ENCODE measurements around the gene ALK.

The ALK gene

DNA sequence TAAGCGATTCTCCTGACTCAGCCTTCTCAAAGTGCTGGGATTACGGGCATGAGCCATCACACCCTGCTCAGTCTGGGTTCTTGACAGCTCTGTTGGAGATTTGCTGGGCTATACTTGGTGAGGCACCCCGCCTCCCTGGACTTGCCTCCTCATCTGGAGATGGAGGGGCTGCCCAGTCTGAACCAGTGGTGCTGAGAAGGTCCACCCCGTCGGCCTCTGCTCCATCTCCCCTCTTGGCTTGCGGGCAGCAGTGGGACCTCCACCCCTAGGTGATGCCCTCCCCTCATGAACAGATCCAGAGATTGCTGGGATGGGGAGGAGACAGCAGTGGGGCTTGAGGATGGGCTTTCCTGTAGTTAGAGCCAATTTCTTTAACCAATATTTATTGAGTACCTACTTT is 685.3 kb downstream of the ALK start:
- TF ChIP-seq, protein P1, sequence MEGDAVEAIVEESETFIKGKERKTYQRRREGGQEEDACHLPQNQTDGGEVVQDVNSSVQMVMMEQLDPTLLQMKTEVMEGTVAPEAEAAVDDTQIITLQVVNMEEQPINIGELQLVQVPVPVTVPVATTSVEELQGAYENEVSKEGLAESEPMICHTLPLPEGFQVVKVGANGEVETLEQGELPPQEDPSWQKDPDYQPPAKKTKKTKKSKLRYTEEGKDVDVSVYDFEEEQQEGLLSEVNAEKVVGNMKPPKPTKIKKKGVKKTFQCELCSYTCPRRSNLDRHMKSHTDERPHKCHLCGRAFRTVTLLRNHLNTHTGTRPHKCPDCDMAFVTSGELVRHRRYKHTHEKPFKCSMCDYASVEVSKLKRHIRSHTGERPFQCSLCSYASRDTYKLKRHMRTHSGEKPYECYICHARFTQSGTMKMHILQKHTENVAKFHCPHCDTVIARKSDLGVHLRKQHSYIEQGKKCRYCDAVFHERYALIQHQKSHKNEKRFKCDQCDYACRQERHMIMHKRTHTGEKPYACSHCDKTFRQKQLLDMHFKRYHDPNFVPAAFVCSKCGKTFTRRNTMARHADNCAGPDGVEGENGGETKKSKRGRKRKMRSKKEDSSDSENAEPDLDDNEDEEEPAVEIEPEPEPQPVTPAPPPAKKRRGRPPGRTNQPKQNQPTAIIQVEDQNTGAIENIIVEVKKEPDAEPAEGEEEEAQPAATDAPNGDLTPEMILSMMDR (IDR thresholded peaks at IDR 0.05; ENCODE audit: insufficient read depth, low read depth, low read length, missing control alignments), result no peak
- no peak overlapping the region for H3K4me3 ChIP-seq (ENCODE audit: low read depth, low read length)
- DNase-seq (ENCODE audit: low read depth), result no peak

DNA sequence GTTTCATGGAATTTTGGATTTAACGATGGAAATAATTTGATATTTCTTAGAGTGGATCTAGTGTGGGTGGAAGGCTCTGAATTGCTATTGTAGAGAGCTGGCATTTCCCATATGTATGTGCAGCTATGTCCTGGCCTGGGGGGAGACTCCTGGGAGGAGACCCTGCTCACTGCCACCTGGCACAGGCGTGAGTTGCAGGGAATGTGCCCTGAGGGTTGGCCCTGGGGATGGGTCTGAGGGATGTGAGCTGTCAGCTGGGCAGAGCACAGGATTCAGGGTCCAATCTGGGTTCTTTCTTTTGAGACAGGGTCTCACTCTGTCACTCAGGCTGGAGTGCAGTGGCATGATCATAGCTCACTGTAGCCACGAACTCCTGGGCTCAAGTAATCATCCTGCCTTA is 686.0 kb downstream of the ALK start:
- TF ChIP-seq, protein P1 (IDR thresholded peaks at IDR 0.05; ENCODE audit: insufficient read depth, low read depth, low read length, missing control alignments), result no peak
- no peak for DNase-seq (ENCODE audit: low read depth)
- H3K4me3 ChIP-seq (ENCODE audit: low read depth, low read length), result no peak overlapping the region

DNA sequence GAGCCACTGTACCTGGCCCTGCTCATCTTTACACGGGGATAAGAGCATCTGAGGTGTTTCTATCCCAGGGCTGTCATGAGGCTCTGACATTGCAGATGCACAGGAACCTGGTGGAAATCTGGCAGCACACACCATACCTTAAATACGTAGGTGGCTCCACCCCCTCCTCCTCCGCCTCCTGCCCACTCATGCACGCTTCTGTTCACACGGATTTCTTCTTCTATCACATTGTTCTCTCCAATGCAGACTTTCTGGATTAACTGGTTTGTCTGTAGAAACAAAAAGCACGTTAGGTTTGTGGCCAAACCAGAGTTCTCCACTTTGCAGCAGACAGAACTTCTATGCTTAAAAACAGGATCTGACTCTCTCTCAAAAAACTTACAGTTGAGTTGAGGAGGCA is 688.0 kb downstream of the ALK start:
- no peak overlapping the region for H3K4me3 ChIP-seq (ENCODE audit: low read depth, low read length)
- no peak for DNase-seq (ENCODE audit: low read depth)
- TF ChIP-seq, protein P1 (IDR thresholded peaks at IDR 0.05; ENCODE audit: insufficient read depth, low read depth, low read length, missing control alignments), result no peak

DNA sequence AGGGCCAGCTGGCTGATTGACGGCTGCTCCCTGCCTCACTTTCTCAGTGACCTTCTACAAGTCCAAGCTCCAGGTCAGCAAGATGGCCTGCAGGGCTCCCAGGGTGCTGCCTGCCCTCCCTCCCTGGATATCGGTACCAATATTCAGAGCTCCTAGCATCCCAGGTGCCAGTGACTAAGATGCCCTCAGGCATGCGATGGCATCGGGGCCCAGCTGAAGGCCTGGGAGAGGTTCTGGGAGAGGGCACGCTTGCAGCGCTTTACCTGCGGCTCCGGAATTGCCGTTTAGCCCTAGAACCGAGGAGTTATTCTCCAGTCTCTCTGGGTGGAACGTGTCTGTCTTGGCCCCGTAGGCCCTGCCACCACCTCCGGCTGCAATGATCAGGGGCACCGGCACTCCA is 689.3 kb downstream of the ALK start:
- DNase-seq (ENCODE audit: low read depth), result no peak
- TF ChIP-seq, protein P1 (IDR thresholded peaks at IDR 0.05; ENCODE audit: insufficient read depth, low read depth, low read length, missing control alignments), result no peak
- H3K4me3 ChIP-seq (ENCODE audit: low read depth, low read length), result no peak overlapping the region

DNA sequence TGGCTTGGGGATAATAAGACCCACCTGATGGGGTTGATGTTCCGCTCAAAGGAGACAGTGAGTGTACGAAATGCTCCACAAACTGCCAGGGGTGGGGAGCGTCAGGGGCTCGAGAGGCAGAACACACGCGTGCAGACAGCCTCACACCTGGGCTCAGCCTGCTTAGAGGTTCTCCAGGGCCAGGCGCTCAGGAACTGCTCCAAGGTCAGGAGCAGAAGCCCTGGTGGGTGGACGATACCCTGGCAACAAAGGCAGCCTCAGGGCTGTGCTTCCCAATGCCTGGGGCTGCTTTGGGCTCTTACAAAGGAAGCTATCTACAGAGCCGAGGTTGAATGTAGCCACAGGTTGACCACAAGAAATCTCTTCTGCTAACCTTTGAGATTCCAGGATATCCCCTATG is 691.7 kb downstream of the ALK start:
- TF ChIP-seq, protein P1 (IDR thresholded peaks at IDR 0.05; ENCODE audit: insufficient read depth, low read depth, low read length, missing control alignments), result no peak
- no peak for DNase-seq (ENCODE audit: low read depth)
- no peak overlapping the region for H3K4me3 ChIP-seq (ENCODE audit: low read depth, low read length)

DNA sequence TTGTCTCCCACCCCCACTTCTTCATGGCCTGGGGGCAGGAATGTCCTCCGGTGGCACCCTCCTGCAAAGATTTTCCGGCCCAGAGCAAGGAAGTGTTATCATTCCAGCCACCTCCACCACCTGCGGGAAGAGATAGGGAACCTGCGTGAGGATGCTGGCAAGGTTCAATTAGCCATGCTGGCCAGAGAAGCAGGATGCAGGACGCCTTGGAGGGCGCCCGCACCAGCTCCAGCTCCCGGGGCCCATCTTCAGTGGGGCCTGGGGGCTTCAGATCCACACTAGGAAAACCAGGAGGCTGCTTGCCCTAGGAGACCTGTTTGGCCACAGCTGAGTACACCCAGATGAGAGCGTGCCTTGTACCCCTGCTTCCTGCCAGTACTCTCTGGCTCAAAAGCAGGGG is 692.4 kb downstream of the ALK start:
- no peak overlapping the region for H3K4me3 ChIP-seq (ENCODE audit: low read depth, low read length)
- TF ChIP-seq, protein P1 (IDR thresholded peaks at IDR 0.05; ENCODE audit: insufficient read depth, low read depth, low read length, missing control alignments), result no peak
- no peak for DNase-seq (ENCODE audit: low read depth)

DNA sequence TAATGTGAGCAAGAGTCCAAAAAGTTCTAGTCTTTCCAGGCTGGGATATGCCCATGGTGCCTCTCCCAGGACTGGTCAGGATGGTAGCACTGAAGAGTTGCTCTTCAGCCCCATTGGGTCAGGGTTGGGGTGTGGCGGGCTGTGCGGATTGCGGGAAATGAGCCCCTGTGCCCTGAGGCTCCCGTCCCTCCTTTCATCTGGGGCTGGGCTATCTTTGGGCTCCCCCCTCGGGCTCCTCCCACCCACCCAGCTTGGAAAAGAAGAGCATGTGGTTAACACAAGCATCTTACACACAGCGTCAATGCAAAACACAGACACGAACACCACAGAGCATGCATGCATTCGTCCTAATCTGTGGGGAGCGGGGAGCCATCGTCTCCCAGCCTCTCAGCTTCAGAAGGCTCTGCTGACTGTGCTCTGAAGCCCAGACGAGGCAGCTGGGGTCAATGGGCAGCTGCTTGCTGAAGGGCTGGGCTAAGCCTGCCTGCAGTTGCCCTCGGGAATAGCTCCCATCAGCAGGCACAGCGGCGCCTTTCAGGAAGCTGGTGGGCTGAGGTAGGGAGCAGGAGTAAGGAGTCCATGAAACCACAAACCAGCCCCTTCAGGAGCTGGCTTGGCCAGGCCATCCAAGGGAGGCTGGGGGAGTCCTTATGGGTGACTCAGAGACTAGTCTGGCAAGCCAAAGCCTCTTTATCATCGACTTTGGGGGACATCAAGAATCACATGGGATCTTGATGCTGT is 693.3 kb downstream of the ALK start:
- H3K4me3 ChIP-seq (ENCODE audit: low read depth, low read length), result no peak overlapping the region
- TF ChIP-seq, protein P1 (IDR thresholded peaks at IDR 0.05; ENCODE audit: insufficient read depth, low read depth, low read length, missing control alignments), result no peak
- no peak for DNase-seq (ENCODE audit: low read depth)

Data from GM12865 (cell line).